Measurements from ENCODE around the gene SPATS2.

GRCh38 chr12:49370539-49370938 is 3.3 kb downstream of the SPATS2 start:
- TF ChIP-seq POLR2A (IDR thresholded peaks at IDR 0.05): no peak
- TF ChIP-seq CTCF (IDR thresholded peaks at IDR 0.05): no peak
